Activated T-cell treated with anti-CD3 and anti-CD28 coated beads, Interleukin-2, amount 50 U/mL, for 4 hours (primary cell): ENCODE data around the gene LMOD2. TPM values are rescaled to one million over a fixed set of nuclear protein-coding genes. Genes with fewer than 3 reads are reported as not detected.

Experiments used
- ATAC-seq, 2 donors: fragments of 200-7000 bp; cut with Tn5 transposase; one replicate each; pipeline ENCODE4 v1.10.0; 2021
- DNase-seq: peaks from one replicate; pipeline ENCODE4 v3.0.0-alpha.2; 2020
- H3K27me3 Mint-ChIP-seq: one replicate; pipeline ENCODE4 v1.8.0; 2021; ENCODE audit warnings: low read depth, mixed read lengths
- H3K36me3 Mint-ChIP-seq: one replicate; pipeline ENCODE4 v1.8.0; 2022; ENCODE audit warnings: mixed read lengths; ENCODE audit not compliant: insufficient read depth
- H3K4me1 Mint-ChIP-seq: one replicate; pipeline ENCODE4 v1.8.0; 2021; ENCODE audit warnings: low read depth, mixed read lengths
- H3K4me3 Mint-ChIP-seq: one replicate; pipeline ENCODE4 v1.8.0; 2021; ENCODE audit warnings: mild to moderate bottlenecking, moderate library complexity, mixed read lengths
- H3K9me3 Mint-ChIP-seq: one replicate; pipeline ENCODE4 v1.8.0; 2021; ENCODE audit warnings: mixed read lengths
- total RNA-seq, 3 donors: library from RNA; stranded (reverse); gene quantifications; one replicate each; pipeline ENCODE4 v1.2.1, GENCODE V29; 2021

LMOD2 gene
- total RNA-seq, 3 donors from 2014 or later = not detected

GRCh38 chr7:123695944-123696677, 40.4 kb downstream of the LMOD2 start:
- H3K4me1 Mint-ChIP-seq = no peaks in the 10 kb centered on the region
- peaks cover 16% of the 10 kb centered on the region for H3K36me3 Mint-ChIP-seq
- H3K4me3 Mint-ChIP-seq = no peak overlapping the region
- H3K27me3 Mint-ChIP-seq = no peaks in the 10 kb centered on the region
- H3K9me3 Mint-ChIP-seq = no peaks in the 10 kb centered on the region
- DNase-seq = no peak
- no peak for ATAC-seq

DNA sequence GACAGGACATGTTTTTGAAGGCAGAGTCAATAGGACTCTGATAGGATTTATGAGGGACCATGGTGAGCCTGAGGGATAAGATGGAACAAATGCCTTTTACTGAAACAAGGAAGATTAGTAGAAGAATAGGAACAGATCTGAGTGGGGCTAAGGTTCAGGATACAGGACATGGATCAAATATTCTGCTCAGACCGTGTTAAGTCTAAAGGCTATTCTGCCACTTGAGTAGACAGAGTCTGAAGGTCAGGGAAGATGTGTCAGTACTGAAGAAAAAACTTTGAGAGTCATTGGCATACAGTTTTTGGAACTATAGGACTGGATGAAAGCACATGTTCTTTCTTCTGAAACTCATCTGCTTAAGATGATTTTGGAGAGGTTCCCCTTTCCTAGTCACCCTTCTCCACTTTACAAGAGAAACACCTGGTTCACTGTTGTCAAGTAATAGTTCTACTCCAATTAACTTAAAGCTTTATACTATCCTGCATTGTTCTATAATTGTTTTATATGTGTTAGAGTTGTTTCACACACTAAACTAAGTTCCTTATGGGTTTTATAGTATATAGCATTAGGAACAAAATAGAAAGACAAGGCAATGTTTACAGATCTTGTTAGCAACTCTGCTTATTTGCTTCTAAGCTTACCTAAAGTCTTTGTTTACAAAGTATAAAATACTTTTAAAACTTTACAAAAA, 49.7 kb downstream of the LMOD2 start:
- Mint-ChIP-seq H3K4me1 (peaks cover 2% of the 10 kb centered on the region), H3K4me3 (no peak overlapping the region), H3K9me3 (no peaks in the 10 kb centered on the region), H3K27me3 (no peaks in the 10 kb centered on the region), H3K36me3 (peaks cover 15% of the 10 kb centered on the region)
- no peak for ATAC-seq
- no peak for DNase-seq

DNA sequence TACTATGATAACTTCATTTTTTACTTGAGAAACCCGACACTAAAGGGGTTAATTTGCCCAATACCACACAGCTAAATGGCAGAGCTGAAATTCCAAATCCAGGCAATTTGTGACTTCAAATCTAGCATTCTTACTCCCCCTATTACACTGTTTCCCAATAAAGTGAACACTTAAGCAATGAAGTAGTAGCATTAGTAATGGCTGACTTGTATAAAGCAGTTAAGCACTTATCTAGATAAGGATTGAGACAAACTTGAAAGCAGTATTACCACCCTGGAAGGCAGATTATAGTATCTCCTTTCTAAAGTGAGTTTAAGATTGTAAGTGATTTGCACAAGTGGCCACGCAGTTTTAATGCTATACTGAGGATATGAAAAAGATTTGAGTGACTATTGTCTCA, 53.9 kb downstream of the LMOD2 start:
- DNase-seq = no peak
- peaks cover 39% of the 10 kb centered on the region for H3K4me1 Mint-ChIP-seq
- H3K4me3 Mint-ChIP-seq = no peak overlapping the region
- no peaks in the 10 kb centered on the region for H3K9me3 Mint-ChIP-seq
- H3K27me3 Mint-ChIP-seq = no peaks in the 10 kb centered on the region
- no peak for ATAC-seq
- H3K36me3 Mint-ChIP-seq = peaks cover 12% of the 10 kb centered on the region

DNA sequence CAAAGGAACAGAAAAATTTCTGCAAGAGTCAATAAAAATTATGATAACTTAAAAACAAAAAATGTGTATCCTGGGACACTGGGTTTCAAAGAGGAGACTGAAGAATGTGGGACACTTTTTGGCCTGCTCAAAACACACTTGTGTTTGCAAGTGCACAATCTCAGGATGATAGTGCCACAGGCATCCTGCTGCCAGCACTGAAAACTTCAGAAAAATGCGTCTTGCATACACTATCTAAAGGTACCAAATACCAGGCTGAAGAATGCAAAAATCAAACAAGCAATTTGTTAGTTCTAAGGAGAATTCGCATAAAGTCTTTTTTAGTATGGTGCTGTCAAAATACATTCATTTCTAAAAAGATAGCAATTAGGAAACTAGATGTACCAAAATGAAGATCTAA, 55.0 kb downstream of the LMOD2 start:
- peaks cover 49% of the 10 kb centered on the region for H3K4me1 Mint-ChIP-seq

DNA sequence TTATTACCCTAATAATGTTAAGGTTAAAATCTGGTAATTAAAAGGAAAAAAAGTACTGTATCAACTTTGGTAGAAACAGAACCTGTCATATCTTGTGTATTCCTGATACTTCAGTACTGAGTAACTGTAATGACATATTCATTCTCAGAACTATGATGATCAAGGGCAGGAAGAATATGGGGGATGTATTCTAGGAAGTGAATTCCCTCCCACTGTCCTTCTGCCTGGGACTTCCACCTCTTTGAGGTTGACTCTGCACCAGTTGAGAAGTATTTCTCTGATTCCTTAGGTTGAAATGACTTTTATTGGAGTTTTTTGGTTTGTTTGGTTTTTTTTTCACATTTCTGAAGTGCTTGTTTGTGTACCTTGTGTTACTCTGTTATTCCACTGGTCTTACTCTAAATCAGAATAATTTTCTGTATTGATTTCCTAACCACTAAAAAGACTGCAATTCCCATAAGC, 56.2 kb downstream of the LMOD2 start:
- Mint-ChIP-seq H3K27me3 (no peaks in the 10 kb centered on the region), H3K36me3 (peaks cover 12% of the 10 kb centered on the region), H3K4me3 (no peak overlapping the region), H3K9me3 (no peaks in the 10 kb centered on the region), H3K4me1 (peaks cover 54% of the 10 kb centered on the region)
- DNase-seq = no peak
- peak; percentile 63 to 72 for ATAC-seq

More for the DNA sequence above, 55.0 kb downstream of the LMOD2 start:
- Mint-ChIP-seq H3K36me3 (peaks cover 12% of the 10 kb centered on the region), H3K4me3 (no peak overlapping the region), H3K27me3 (no peaks in the 10 kb centered on the region), H3K9me3 (no peaks in the 10 kb centered on the region)
- no peak for ATAC-seq
- DNase-seq = no peak

DNA sequence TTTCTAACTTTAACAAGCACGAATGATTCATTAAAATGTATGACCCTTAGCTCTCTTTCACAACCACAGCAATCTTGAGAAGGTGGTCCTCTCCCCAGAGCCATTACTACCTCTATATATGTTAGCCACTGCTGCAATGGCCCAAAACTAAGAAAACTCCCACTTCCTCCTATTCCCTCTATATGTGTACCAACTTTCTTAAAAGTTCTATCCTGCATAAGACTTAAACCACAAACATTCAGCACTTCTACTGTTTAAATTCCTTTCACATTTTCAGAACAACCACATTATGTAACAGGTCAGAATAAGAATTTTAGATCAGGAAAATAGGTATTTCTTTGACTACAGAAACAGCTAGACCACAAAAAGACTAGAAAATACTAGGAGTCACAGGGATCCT, 57.0 kb downstream of the LMOD2 start:
- no peak overlapping the region for H3K4me3 Mint-ChIP-seq
- DNase-seq (no peak), ATAC-seq (no peak)
- peaks cover 12% of the 10 kb centered on the region for H3K36me3 Mint-ChIP-seq
- H3K27me3 Mint-ChIP-seq = no peaks in the 10 kb centered on the region
- H3K4me1 Mint-ChIP-seq = peaks cover 58% of the 10 kb centered on the region
- H3K9me3 Mint-ChIP-seq = no peaks in the 10 kb centered on the region

Other genes with a start within 250 kb of the LMOD2 start
- gene IQUB, start 121.3 kb upstream of the LMOD2 start, total RNA-seq = under 1 TPM in 2 of 3 donors, not detected in 1; 0.08 TPM
- gene NDUFA5, start 98.0 kb upstream of the LMOD2 start, total RNA-seq = 10 to 100 TPM; 65.6 to 79.9 (median 67.1) TPM
- not detected for gene ASB15, start 54.0 kb upstream of the LMOD2 start, total RNA-seq
- 1 to 10 TPM; 4.7 to 5.4 (median 5.3) TPM for gene WASL, start 93.1 kb downstream of the LMOD2 start, total RNA-seq
- gene HYAL4, start 189.3 kb downstream of the LMOD2 start, total RNA-seq = not detected